ENCODE results near the gene SPINK2. TPM values are rescaled to one million over a fixed set of nuclear protein-coding genes. Genes with fewer than 3 reads are reported as not detected.

SPINK2 gene
- total and polyA plus RNA-seq, 2 of the 8 experiments (the other 6 are each of a cell fraction or from before 2014, with no cell fraction given): 0.89 to 1.4 TPM

- Histone ChIP-seq H3K23me2 (ENCODE audit: low read depth, low read length) (no peaks in the 10 kb centered on the region), H3K9ac (replicated peaks in 1 of 4; ENCODE audit: extremely low read depth in 1 of 4, low read depth in 3 of 4, low read length in 3 of 4) (no peak overlapping the region), H3K56ac (replicated peaks; ENCODE audit: insufficient read length, low read depth, low read length) (no peak overlapping the region), H4K20me1 (replicated peaks in 1 of 2; ENCODE audit: control insufficient read depth in 1 of 2, insufficient read depth in 2 of 2, low read length in 2 of 2) (no peaks in the 10 kb centered on the region), H4K8ac (ENCODE audit: extremely low read depth, insufficient read depth, low read length) (no peak overlapping the region), H3K18ac (ENCODE audit: extremely low read depth, low read length) (no peak overlapping the region), H2AK5ac (ENCODE audit: low read depth, low read length) (no peak overlapping the region), H3K4me2 (ENCODE audit: insufficient read depth in 1 of 2, low read depth in 2 of 2, low read length in 2 of 2) (peak overlapping the region in 1 of 2 experiments; percentile 1; a peak in 1 of 4 replicates), H4K5ac (ENCODE audit: insufficient read length, low read depth, low read length) (no peak overlapping the region), H2BK5ac (ENCODE audit: low read depth, low read length) (no peak overlapping the region), H2AFZ (ENCODE audit: low read length) (no peak overlapping the region), H3K4me3 (ENCODE audit: extremely low read depth in 1 of 4, insufficient read depth in 2 of 4, low read depth in 3 of 4, low read length in 4 of 4) (no peak overlapping the region), H3K36me3 (ENCODE audit: control insufficient read depth in 2 of 4, insufficient read depth in 4 of 4, low read length in 3 of 4) (no peaks in the 10 kb centered on the region), H2BK15ac (ENCODE audit: low read length) (no peak overlapping the region), H2BK20ac (ENCODE audit: low read length) (no peak overlapping the region), H3K23ac (ENCODE audit: insufficient read length) (no peak overlapping the region), H3K79me2 (ENCODE audit: control insufficient read depth in 1 of 2, insufficient read depth in 2 of 2, low read length in 2 of 2) (no peaks in the 10 kb centered on the region), H3K14ac (ENCODE audit: insufficient read length) (no peak overlapping the region), H2BK12ac (ENCODE audit: low read depth, low read length) (no peak overlapping the region), H2BK120ac (replicated peaks; ENCODE audit: low read depth, low read length) (no peak overlapping the region), H4K91ac (replicated peaks; ENCODE audit: insufficient read length, low read length) (no peak overlapping the region), H3K4me1 (replicated peaks in 1 of 4; ENCODE audit: control insufficient read depth in 3 of 4, insufficient read depth in 4 of 4, low read length in 3 of 4) (peaks cover 0 to 7% (median 3%) of the 10 kb centered on the region in 4 experiments; a peak in 3 of 7 replicates), H3K79me1 (ENCODE audit: low read depth, low read length) (no peaks in the 10 kb centered on the region), H3K4ac (replicated peaks; ENCODE audit: insufficient read length, low read depth, low read length) (no peak overlapping the region), H3K9me3 (ENCODE audit: insufficient read depth in 2 of 2, low read depth in 1 of 2, low read length in 1 of 2) (no peaks in the 10 kb centered on the region), H3K27me3 (replicated peaks in 1 of 4; ENCODE audit: control insufficient read depth in 3 of 4, extremely low read depth in 1 of 4, insufficient read depth in 3 of 4, low read length in 3 of 4) (no peaks in the 10 kb centered on the region), H3K27ac (ENCODE audit: low read depth, low read length) (no peak overlapping the region)
- 53% methylated on average over 4 of the region's 4 CpGs; no CpG with 5 or more reads in 1 of the 2 experiments for WGBS, 2 experiments (ENCODE audit: extremely low coverage in 1 of 2, insufficient coverage in 1 of 2, insufficient read length in 1 of 2, insufficient replicate concordance in 2 of 2, low coverage in 1 of 2, low lambda C conversion rate in 2 of 2, missing lambda C conversion rate in 1 of 2)
- CTCF ChIA-PET (ENCODE audit: partially characterized antibody): no interaction called here
- POLR2A ChIA-PET (ENCODE audit: partially characterized antibody): no interaction called here
- no peak for TF ChIP-seq CHD1 (IDR thresholded peaks at IDR 0.05; ENCODE audit: low read depth, low read length)
- TF ChIP-seq NRF1 (IDR thresholded peaks at IDR 0.05; ENCODE audit: low read depth, low read length): no peak
- no peak for TF ChIP-seq CTCF (IDR thresholded peaks at IDR 0.05; ENCODE audit: control extremely low read depth in 1 of 3, insufficient read depth in 1 of 3, low read depth in 1 of 3, low read length in 3 of 3)
- TF ChIP-seq ASH2L (IDR thresholded peaks at IDR 0.05; ENCODE audit: low read length): no peak
- no peak for TF ChIP-seq PHF8 (conservative IDR thresholded peaks at IDR 0.05; ENCODE audit: low read depth, low read length)
- no peak for TF ChIP-seq GTF2F1 (IDR thresholded peaks at IDR 0.05; ENCODE audit: borderline replicate concordance, low read depth, low read length)
- no peak for TF ChIP-seq MAFK (IDR thresholded peaks at IDR 0.05; ENCODE audit: low read depth, low read length)
- TF ChIP-seq EZH2 (IDR thresholded peaks at IDR 0.05; ENCODE audit: low read depth, low read length, severe bottlenecking): no peak
- no peak for TF ChIP-seq HDAC6 (IDR thresholded peaks at IDR 0.05; ENCODE audit: low read depth, low read length)
- TF ChIP-seq KDM1A (IDR thresholded peaks at IDR 0.05; ENCODE audit: borderline replicate concordance, low read length): no peak
- TF ChIP-seq SIN3A (conservative IDR thresholded peaks at IDR 0.05 in 1 of 2, IDR thresholded peaks at IDR 0.05 in 1 of 2; ENCODE audit: low read depth in 1 of 2, low read length in 2 of 2): no peak
- FAIRE-seq (peak; percentile 76), DNase-seq (ENCODE audit: low read depth in 1 of 2, low spot score in 2 of 2) (no peak)
Observed at GRCh38 chr4:56768763-56769162, 52.7 kb downstream of the SPINK2 start.

Data from H1 (cell line).